ENCODE data around the gene RASL11B. TPM values are rescaled to one million over a fixed set of nuclear protein-coding genes. Genes with fewer than 3 reads are reported as not detected.
"Not testable (repeated sequence)": the region's sequence is repeated elsewhere in the genome, so short reads cannot be mapped to it uniquely, and the experiment has no call there.

Gene RASL11B
- 4.7 and 21.2 TPM in 2 replicates for total RNA-seq

DNA sequence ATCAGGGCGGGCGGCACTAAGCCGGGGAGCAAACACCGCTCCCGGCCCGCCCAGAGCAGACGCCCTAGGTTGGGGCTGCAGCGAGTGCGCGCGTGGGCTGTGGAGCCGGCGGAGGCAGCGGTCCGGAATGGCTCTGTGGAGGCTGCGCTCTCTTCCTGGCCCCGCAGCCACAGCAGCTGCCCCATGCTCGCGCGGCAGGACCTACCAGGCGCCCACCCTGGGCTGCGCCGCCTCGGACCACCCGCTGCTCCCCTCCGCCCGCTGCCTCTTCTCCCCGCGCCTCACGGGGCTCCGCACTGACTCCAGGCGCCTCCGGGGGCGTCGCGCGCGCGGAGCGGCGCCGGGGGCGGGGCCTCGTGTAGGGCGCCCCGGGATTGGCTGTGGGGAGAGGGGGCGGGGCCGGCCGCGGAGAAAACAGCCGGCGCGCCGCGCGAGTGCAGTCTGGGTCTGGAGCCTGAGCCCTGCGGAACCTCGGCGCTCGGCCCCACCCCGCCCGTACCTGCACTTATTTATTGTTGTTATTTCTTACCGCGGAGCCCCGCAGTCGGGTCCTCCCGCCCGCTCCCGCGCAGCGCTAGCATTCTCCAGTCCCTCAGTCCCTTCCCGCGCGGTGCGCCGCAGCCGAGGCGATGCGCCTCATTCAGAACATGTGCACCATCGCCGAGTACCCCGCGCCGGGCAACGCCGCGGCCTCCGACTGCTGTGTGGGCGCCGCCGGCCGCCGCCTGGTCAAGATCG is at the start of gene RASL11B:
RASL11B (plus strand) TSS at position 439 of the 738 bp plus-strand sequence; CDS start at position 630, 191 bp downstream.
- peak; percentile 13 for DNase-seq (ENCODE audit: low read depth)

DNA sequence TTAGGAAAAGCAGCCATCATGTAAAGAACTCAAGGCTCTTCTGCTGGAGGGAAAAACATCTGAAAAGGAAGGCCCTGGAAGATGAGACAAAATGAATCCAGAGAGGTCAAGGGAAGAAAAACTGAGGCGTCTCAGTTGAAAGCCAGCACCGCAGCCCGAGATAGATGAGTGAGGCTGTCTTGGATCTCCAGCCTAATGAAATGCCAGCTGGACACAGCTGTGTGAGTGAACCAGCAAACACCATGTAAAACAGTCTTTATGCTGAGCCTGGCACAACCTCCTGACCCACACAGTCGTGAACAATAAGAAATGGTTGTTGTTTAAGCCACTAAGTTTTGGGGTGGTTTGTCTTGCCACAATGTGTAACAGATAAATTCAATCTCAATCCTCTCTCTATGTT is 48.6 kb upstream of the RASL11B start:
- no peak for DNase-seq (ENCODE audit: low read depth)

- DNase-seq (ENCODE audit: low read depth) = no peak
Observed at GRCh38 chr4:52822583-52822971, 39.5 kb upstream of the RASL11B start.

DNA sequence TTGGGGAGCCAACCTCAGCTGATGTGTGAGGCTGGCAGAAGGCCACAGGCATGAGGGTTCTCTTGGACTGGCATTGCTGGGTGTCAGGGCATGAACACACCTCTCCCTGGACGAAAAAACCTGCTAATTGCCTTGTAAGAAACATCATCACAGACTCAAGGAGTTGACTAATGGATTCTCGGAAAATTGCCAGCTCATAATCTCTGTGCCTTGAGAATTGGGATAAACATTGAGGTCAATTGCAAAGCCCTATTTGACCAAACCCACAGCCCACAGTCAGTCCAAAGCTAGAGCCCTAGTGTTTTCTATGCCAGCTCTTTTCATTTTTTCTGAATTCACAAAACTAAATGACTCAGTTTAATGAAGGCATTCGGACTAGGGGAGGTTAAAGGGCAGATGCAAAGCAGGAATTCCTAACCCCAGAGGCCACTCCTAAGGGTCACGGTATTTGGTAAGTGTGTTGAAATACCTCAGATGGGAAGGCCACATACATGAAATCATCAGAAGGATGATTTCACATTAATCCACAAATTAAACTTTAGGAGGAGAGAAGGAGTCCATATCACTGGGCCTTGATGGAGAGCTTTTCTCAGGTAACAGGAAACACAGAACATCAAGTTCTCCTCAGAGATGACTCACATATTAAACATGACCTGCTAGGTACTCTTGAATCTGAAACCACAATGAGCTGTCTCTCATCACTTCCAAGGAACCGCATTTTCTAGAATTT is 39.0 kb upstream of the RASL11B start:
- DNase-seq (ENCODE audit: low read depth) = peak; percentile 96

DNA sequence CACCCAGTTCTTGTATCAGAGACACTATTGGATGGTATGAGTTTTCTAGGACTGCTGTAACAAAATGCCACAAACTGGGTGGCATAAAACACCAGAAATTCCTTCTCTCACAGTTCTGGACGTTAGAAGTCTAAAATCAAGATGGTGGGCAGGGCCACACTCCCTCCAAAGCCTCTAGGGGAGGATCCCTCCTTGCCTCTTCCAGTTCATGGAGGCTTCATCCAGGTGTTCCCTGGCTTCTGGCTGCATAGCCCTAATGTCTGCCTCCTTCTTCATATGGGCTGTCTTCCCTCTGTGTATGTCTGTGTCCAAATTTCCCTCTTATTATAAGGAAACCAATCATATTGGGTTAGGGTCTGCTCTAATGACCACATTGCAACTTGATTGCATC is 38.4 kb upstream of the RASL11B start:
- no peak for DNase-seq (ENCODE audit: low read depth)

DNA sequence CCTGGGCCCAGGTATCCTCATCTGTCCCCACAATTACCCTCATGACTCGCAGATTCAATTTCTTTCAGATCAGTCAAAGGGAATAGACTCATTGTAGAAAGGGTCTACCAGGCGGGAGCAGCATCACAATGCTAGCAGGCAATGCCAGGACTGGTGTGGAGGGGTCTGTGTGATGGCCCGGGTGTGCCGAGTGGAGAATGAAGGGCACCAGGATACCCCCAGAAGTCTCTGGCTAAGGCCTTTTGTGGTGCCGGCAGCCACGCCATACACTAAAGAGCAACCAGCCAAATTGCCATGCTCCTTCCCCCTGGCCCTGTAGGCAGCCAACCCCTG is 37.9 kb upstream of the RASL11B start:
- no peak for DNase-seq (ENCODE audit: low read depth)

GRCh38 chr4:52824603-52825459 is 37.3 kb upstream of the RASL11B start:
- DNase-seq (ENCODE audit: low read depth) = peak; percentile 95

GRCh38 chr4:52825460-52826090 is 36.5 kb upstream of the RASL11B start:
- DNase-seq (ENCODE audit: low read depth) = no peak

DNA sequence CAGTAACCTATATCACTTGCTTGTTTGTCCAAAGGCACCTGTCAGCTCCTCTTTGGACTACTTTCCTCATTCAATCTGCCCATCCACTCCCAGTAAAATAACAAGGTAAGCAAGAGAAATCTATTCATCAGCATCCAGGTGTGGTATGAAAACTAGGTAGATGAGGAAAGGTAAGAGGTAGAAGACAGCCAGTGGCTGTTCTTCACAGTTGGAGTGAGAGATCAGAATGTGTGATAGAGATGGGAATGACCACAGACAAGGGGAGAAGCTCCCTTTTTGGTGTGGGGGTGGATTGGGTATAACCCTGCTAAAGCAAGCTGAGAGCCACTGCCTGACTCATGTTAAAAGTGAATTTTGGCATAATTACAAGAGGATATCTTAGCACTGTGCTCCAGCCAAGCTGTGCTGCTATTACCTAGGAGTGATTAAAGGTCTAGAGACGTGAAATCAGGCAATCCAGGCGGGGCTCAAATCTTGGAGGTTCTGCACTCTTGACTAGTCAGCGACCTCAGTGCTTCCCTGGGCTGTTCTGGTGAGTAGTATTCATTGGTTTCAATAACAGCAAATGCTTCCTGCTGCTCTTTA is 28.1 kb upstream of the RASL11B start:
- peak; percentile 46 for DNase-seq (ENCODE audit: low read depth)

- DNase-seq (ENCODE audit: low read depth) = not testable (repeated sequence)
Observed at GRCh38 chr4:52834641-52835456, 27.3 kb upstream of the RASL11B start.

DNA sequence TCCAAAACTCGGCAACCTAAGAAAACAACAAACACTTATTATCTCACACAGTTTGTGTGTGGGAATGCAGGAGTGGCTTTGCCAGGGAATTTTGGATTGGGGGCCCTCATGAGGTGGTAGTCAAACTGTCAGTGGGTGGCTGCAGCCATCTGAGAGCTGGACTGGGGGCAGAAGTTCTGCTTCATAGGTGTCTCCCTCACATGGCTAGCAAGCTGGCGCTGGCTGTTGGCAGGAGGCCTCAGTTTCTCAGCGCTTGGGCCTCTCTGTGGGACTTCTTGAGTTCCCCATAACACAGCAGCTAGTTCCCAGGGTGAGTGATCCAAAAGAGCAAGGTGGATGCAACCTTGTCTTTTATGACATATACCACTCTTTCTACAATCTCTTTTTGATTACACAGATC is 26.0 kb upstream of the RASL11B start:
- DNase-seq (ENCODE audit: low read depth) = no peak

DNA sequence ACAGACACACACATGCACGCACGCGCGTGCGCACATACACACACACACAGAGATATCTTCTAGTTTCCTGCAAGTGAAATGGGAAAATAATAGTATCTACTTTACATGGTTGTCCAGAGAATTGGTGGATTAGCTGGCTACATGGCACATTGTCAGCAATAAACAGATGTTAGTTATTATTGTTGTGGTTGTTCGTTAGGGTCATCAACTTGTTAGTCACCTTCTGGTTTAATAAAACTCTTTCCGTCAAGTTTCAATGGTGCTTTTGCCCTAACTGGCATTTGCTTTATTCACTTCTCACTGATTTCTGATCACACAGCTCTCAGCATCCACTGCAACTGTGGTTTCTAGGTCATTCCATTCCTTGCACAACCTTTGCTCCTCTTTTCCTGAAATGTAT is 25.4 kb upstream of the RASL11B start:
- DNase-seq (ENCODE audit: low read depth) = peak; percentile 27

DNA sequence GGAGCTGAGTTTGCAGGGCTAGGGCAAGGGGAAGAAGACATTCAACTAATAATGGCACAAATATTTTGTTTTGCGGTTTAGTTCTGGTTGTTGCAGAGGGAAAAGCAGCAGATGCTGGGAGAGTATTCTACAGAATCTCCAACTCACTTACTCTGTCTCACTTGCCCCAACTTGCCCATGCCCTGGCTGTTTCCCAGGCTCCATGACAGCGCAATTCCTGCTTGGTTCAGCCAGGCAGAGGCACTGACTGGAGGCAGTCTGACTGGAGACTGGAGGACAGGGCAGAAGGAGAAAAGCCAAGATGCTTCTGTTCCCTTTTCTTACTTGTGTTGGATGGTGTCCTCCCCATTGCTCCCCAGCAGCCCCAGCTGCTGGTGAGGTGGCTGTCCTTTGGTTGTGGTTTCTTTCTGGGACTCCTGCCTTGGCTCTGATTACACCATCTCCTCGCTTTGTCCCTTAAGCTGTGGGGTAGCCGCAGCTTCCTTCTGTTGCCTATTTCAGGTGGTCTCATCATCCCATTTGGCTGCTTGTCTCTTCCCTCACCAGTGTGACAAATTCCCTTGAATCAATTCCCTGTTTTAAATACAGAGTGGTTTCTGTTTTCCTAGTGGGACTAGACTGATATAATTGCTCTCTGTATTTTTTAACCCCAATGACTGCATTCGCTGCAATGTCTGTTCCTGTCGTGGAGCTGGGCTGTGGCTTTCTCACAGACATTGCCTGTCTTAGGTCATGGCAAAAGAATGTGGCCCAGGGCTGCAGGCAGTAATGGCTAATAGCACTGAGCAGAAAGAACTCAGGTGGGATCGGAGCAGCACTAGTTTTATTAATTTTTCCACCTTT is 24.2 kb upstream of the RASL11B start:
- peak; percentile 87 for DNase-seq (ENCODE audit: low read depth)

DNA sequence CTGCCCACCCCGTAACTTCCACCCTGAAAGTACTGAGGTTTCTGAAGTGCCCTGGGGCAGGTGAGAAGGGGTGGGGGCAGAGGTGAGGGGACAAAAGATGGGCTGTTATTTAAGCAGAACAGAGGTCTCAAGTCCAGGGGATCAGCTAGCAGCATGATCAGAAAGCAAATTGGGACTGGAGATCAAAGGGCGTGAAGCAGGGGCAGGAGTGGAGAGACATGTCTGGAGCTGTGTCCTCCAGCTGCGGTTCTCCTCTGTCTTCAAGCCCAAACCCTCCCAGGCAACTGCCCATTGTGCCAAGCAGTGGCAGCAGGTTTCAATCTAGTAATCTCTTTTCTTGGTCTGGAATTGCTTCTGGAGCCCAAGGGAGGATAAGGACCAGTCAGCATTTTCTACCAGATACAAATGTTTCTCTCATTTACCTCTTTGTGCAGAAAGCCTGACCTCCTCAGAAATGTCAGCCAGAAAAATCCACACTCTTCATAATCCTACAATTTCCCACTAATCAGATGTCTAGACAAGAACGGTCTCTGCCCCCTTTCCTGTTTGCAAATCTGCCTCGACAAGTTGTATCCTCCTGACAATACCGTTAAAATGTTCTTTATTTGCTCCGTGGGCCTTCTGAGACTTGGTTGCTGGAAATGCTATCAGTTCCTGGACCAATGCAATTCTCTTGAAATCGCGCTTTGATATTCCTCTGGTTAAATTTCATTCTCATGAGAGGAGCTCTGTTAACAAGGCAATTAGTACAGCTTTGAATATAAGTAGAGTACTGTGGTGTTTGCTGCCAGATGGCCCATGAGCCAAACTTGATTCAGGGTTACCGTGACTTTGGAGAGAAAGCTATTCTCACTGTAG is 23.2 kb upstream of the RASL11B start:
- no peak for DNase-seq (ENCODE audit: low read depth)

DNA sequence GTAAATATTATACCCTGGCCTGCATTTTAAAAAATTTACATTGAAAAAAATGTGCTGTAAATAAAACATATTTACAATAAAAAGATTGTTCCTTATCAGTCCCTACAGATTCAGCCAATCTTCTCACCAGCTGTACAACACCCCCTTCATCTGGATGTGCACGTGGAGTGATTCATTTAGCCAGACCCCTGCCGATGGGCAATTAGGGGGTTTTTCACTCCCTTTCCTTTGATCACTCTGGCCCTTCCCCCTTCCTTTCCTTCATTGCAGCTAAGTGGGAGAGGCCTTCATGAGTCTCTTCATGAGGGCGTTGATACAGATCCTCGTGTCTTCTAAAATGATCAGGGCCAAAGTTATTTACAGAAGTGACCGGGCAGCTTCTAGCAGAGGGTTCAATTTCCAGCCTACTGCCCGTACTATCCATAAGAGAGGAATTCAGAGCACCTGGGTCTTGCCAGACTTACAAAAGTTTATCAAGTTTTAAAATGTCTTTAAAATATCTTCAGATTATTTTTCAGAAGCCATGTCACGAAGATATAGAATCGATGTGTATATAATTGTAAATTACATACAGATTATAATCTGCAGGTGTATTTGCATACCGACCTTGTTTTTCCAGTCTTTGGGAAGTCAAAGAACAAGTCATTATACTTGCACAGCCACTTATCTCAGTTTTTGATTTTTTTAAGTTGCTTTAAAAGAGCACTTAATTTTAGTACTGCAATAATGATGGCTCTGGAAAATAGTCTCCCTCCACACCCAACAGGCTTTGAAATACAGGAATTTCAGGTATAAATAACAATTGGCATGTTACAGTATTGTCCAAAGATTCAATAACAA is 21.4 kb upstream of the RASL11B start:
- no peak for DNase-seq (ENCODE audit: low read depth)

DNA sequence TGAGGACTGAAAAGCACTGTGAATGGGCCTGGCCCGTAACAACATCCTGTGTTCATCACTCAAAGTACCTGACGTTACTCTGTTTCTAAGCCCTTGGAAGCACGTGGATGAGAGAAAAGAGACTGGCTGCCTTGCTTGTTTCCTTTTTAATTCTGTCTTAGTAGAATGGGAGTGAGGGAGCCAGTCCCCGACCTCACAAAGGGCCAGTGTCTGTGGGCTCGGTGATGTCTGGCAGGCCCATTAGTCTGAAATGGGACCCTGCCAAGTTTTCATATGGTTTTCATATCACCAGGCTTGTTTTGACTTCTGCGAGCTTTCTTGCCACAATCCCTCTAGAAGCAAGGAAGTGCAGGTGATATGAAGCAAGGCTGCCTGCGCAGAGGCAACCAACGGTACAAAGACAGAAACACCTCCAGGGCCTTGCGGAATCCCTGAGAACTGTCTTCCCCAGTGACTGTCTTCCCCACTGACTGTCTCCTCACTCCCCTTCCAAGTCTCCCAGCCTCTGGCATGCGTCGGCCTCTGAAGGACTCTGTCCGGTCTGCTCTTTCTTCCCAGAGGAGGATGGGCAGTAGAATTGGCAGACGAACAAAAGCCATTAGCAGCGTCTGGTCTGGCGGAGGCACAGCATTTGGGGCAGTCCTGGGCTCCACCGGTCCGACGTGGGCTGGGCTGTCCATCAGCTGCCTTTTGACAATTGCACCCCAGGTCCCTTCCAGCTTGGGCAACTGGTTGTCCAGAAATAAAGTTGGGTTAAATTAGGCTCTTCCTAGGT is 20.2 kb upstream of the RASL11B start:
- no peak for DNase-seq (ENCODE audit: low read depth)

- DNase-seq (ENCODE audit: low read depth) = no peak
Observed at GRCh38 chr4:52842792-52843191, 19.3 kb upstream of the RASL11B start.

Data from renal cortical epithelial cell (primary cell).